IPS-15b (cell line): ENCODE data around the gene LDAF1.

ENCODE experiments used
- H3K27me3 ChIP-seq: one replicate; pipeline ENCODE4 v1.6.1; 2013; ENCODE audit warnings: low read length; ENCODE audit not compliant: control insufficient read depth, insufficient read depth
- H3K36me3 ChIP-seq: one replicate; pipeline ENCODE4 v1.6.1; 2013; ENCODE audit warnings: low read length; ENCODE audit not compliant: control insufficient read depth, insufficient read depth
- H3K4me1 ChIP-seq: one replicate; pipeline ENCODE4 v1.6.1; 2013; ENCODE audit warnings: mild to moderate bottlenecking, low read length; ENCODE audit not compliant: control insufficient read depth, insufficient read depth
- H3K4me3 ChIP-seq: one replicate; pipeline ENCODE4 v1.5.1; 2013; ENCODE audit warnings: low read depth, low read length
- H3K9ac ChIP-seq: one replicate; pipeline ENCODE4 v1.6.1; 2013; ENCODE audit warnings: low read depth, mild to moderate bottlenecking, low read length
- H3K9me3 ChIP-seq: one replicate; pipeline ENCODE4 v1.6.1; 2013; ENCODE audit warnings: mild to moderate bottlenecking, low read length; ENCODE audit not compliant: control insufficient read depth, insufficient read depth

The LDAF1 gene

DNA sequence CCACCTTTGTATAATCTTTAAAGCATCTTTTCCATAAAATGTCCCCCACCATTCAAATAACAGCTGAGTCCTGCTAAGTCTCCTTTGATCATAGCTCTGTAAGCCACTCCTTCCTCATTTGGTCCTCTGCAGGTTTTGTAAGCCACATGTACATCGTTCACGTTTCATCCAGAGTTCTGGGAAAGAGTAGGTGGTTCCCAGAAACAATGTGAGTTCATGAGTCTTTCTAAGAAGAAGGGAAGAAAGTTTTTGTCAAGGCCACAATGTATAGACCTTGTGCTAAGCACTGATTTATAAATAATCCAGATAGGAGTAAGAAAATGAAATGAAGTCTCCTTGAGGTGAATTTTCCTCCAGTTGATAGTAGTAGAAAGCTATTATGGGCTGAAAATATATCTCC lies 66.3 kb downstream of the LDAF1 start:
- peaks cover 3% of the 10 kb centered on the region for H3K27me3 ChIP-seq
- H3K4me3 ChIP-seq: no peak overlapping the region
- no peaks in the 10 kb centered on the region for H3K9me3 ChIP-seq
- H3K9ac ChIP-seq: no peak overlapping the region
- no peaks in the 10 kb centered on the region for H3K36me3 ChIP-seq
- peaks cover 19% of the 10 kb centered on the region for H3K4me1 ChIP-seq

DNA sequence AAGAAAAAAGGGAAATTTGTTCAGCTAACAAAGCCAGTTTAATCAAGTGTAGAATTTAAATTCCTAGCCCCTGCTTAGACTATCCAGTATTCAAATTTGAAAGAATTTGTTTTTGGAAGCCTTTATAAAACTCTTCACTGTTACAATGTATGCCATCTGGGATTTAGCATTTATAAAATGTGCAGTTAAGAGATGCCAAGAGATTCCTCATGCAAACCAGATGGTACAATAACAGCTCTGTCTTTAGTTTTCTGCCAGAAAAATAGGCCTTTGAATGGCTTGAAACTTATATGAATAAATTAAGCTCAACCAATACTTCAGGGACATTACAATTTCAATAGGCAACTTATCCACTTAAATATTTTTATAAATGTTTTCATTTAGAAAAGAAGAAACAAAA lies 68.3 kb downstream of the LDAF1 start:
- Histone ChIP-seq H3K9me3 (no peaks in the 10 kb centered on the region), H3K4me1 (peaks cover 13% of the 10 kb centered on the region), H3K4me3 (no peak overlapping the region), H3K9ac (no peak overlapping the region), H3K36me3 (no peaks in the 10 kb centered on the region), H3K27me3 (no peaks in the 10 kb centered on the region)

DNA sequence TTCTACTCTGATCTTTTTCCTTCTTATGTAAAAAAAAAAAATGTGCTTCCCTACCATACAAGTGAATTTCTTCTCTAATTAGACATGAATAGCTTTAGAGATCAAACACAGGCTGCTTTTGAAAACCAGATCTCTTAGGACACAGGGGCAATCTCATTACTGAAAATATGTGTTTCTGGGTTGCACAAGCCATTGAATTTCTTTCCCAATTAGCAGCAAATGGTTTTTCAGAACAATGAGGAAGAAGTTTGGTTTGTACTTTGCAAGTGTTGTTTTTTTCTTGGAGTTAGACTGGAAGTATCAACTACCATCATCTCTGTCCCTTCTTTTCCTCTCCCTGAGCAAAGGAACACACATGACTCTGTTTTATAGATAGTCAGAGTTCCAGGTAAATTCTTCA lies 69.4 kb downstream of the LDAF1 start:
- no peak overlapping the region for H3K4me3 ChIP-seq
- H3K4me1 ChIP-seq: peaks cover 8% of the 10 kb centered on the region
- no peaks in the 10 kb centered on the region for H3K36me3 ChIP-seq
- H3K9ac ChIP-seq: no peak overlapping the region
- H3K9me3 ChIP-seq: no peaks in the 10 kb centered on the region
- no peaks in the 10 kb centered on the region for H3K27me3 ChIP-seq

DNA sequence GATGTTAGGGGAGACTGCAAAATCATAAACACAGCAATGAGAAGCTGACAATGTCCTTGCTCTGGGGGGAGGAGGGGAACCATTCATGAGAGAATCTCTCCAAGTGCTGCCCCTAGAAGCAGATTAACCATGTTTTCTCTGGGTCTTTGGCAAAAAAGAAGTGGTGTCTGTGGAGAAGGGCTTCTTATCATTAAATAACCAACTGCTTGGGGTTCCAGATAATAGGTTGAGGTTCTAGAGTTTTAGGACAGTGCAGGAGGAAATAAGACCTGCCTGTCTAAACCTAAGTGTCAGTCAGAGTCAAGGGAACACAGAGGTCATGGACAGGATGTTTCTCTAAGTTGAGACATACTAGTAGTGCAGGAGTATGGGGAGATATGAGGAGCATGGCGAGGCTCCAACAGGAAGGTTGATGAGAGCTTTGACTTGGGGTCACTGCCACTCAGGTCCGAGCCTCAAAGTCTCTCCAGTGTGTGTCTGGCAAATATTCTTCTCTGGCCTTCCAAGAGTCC lies 69.9 kb downstream of the LDAF1 start:
- Histone ChIP-seq H3K4me1 (peaks cover 5% of the 10 kb centered on the region), H3K9ac (no peak overlapping the region), H3K4me3 (no peak overlapping the region), H3K9me3 (no peaks in the 10 kb centered on the region), H3K27me3 (no peaks in the 10 kb centered on the region), H3K36me3 (no peaks in the 10 kb centered on the region)
